BJ (cell line): ENCODE data around the gene ARMC2. TPM values are rescaled to one million over a fixed set of nuclear protein-coding genes. Genes with fewer than 3 reads are reported as not detected.

Experiments
- CTCF ChIA-PET: fragments of 350-600 bp; formaldehyde crosslinking; extraction: SDS; loops from one replicate; lab custom pipeline; 2021; ENCODE audit warnings: antibody characterized with exemption, inconsistent platforms; lab: Yijun Ruan, JAX
- POLR2A ChIA-PET: fragments of 300-600 bp; sonication (Branson Sonifier 250); formaldehyde crosslinking; extraction: SDS; loops from one replicate; lab custom pipeline; 2021; ENCODE audit warnings: antibody characterized with exemption; lab: Charles Lee
- DNase-seq: peaks from one replicate; pipeline ENCODE4 v3.0.0-alpha.2; 2011; ENCODE audit warnings: low read depth
- H3K27me3 ChIP-seq: 2 replicates; pipeline ENCODE4 v1.6.0; 2011; ENCODE audit warnings: low read length; ENCODE audit not compliant: control insufficient read depth, insufficient read depth
- H3K36me3 ChIP-seq: 2 replicates; pipeline ENCODE4 v1.5.1; 2011; ENCODE audit warnings: low read length; ENCODE audit not compliant: control insufficient read depth, insufficient read depth
- H3K4me3 ChIP-seq: 2 replicates; pipeline ENCODE4 v1.5.1; 2011; ENCODE audit warnings: low read depth, mild to moderate bottlenecking, control low read depth, low read length
- polyA plus RNA-seq: library from polyadenylated mRNA; depleted of rRNA; stranded (reverse); fragments of >200 nt; gene quantifications from 2 replicates; pipeline ENCODE4 v1.2.3, GENCODE V29; 2011
- TF ChIP-seq, protein P1 (sequence below): IDR thresholded peaks from 2 replicates; pipeline ENCODE4 v1.5.1; 2011; ENCODE audit warnings: low read depth, mild to moderate bottlenecking, control low read depth, inconsistent platforms, low read length, moderate library complexity; ENCODE audit not compliant: insufficient read depth

Gene ARMC2
- polyA plus RNA-seq, 1 experiment: 2.4 TPM

DNA sequence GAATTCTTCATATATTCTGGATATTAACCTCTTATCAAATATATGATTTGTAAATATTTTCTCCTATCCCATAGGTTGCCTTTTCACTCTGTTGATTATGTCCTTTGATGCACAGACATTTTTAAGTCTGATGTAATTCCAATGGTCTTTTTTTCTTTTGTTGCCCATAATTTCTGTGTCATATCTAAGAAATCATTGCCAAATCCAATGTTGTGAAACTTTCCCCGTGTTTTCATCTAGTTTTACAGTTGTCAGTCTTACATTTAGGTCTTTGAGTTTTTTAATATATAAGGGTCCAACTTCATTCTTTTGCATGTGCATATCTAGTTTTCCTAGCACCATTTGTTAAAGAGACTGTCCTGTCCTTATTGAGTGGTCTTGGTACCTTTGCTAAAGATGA, 134.9 kb downstream of the ARMC2 start:
- DNase-seq: no peak
- ChIA-PET POLR2A (no interaction called here), CTCF (no interaction called here)
- TF ChIP-seq, protein P1, sequence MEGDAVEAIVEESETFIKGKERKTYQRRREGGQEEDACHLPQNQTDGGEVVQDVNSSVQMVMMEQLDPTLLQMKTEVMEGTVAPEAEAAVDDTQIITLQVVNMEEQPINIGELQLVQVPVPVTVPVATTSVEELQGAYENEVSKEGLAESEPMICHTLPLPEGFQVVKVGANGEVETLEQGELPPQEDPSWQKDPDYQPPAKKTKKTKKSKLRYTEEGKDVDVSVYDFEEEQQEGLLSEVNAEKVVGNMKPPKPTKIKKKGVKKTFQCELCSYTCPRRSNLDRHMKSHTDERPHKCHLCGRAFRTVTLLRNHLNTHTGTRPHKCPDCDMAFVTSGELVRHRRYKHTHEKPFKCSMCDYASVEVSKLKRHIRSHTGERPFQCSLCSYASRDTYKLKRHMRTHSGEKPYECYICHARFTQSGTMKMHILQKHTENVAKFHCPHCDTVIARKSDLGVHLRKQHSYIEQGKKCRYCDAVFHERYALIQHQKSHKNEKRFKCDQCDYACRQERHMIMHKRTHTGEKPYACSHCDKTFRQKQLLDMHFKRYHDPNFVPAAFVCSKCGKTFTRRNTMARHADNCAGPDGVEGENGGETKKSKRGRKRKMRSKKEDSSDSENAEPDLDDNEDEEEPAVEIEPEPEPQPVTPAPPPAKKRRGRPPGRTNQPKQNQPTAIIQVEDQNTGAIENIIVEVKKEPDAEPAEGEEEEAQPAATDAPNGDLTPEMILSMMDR: no peak
- H3K36me3 ChIP-seq: peaks cover under 1% of the 10 kb centered on the region
- H3K4me3 ChIP-seq: no peak overlapping the region
- H3K27me3 ChIP-seq: no peaks in the 10 kb centered on the region

DNA sequence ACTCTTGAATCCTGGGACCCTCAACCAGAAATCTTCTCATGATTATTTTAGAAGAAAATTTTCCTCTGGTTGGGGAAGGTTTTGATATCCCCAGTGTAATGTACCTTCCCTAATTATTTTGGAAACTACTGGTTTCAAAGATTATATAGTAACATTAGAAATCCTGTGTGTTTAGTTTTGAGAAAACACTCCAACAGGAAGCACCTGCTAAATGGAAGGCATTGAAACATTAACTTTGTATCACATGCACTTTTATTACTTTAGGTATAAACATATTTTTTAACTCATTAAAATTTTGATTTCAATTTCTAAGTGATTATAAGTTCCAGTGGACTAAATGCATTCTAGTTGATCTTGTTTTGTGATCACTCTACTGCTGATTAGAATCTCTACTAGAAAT, 137.1 kb downstream of the ARMC2 start:
- Histone ChIP-seq H3K36me3 (peaks cover 7% of the 10 kb centered on the region), H3K4me3 (no peak overlapping the region), H3K27me3 (no peaks in the 10 kb centered on the region)
- no peak for DNase-seq
- ChIA-PET CTCF (interaction anchor here (1.8 kb wide), 1 partner anchor 15 kb away, joined by 8 read pairs; no protein-coding TSS in a partner anchor), POLR2A (interaction anchor here (0.6 kb wide), 1 partner anchor 62 kb away, joined by 5 read pairs; no protein-coding TSS in a partner anchor)
- TF ChIP-seq, protein P1: no peak

DNA sequence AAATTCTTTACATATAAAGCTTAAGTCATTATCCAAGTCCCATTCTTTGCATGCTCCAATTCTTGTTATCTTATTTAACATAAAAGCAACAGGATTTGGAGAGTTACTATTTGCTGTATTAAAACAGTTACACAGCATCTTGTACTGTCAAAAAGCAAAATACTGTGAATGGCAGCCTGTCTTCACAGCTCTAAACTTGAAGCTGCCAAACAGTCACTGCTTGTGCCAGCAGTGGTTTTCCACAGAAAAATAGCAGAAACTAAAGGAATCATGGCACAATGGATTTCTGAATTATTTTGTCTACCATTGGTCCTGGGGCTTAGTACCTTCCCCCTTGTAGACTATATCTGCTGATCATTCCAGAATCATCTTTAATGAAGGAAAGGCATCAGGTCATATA, 138.9 kb downstream of the ARMC2 start:
- no peaks in the 10 kb centered on the region for H3K27me3 ChIP-seq
- TF ChIP-seq, protein P1: no peak
- ChIA-PET POLR2A (no interaction called here), CTCF (interaction anchor here (0.8 to 1.8 kb wide), 5 partner anchors 13 to 201 kb away, joined by 3 to 8 read pairs (median 3); no protein-coding TSS in a partner anchor)
- no peak overlapping the region for H3K4me3 ChIP-seq
- peaks cover 9% of the 10 kb centered on the region for H3K36me3 ChIP-seq
- DNase-seq: no peak

DNA sequence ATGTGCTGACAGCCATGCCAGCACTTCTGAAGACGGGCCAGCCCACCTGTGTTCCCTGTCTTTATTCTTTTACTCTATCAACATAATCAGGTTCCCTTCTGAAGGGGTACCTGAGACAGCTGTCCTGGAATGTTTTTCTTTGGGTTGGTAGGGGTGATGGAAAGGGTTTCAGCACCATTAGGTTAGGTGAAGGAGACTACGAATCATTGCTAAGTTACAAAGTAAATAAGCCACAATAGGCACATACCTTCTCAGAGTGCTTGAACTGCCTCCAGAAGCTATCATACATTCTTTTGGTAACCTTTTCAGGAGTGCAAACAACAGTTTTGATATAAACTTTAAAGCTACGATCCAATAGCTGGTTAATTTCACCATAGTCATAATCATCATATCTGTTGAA, 140.1 kb downstream of the ARMC2 start:
- H3K36me3 ChIP-seq: peaks cover 9% of the 10 kb centered on the region

DNA sequence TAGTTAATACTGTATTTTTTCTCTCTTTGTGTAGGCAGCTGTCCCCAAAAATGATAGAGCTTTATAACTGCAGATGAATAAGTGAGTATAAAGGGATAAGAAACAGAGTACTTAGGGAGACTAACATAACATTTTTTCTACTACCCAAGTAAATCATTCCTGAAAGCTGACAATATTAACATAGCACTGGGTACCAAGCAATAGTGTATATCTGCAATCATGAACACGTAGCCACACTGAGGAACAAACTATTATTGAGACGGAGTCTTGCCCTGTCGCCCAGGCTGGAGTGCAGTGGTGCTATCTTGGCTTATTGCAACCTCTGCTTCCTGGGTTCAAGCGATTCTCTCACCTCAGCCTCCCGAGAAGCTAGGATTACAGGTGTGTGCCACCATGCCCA, 140.5 kb downstream of the ARMC2 start:
- POLR2A ChIA-PET: no interaction called here
- Histone ChIP-seq H3K4me3 (no peak overlapping the region), H3K27me3 (no peaks in the 10 kb centered on the region), H3K36me3 (peaks cover 10% of the 10 kb centered on the region)
- DNase-seq: no peak
- CTCF ChIA-PET: interaction anchor here (1.3 kb wide), 1 partner anchor 20 kb away, joined by 3 read pairs; no protein-coding TSS in a partner anchor
- TF ChIP-seq, protein P1: no peak

More for the DNA sequence above, 140.1 kb downstream of the ARMC2 start:
- no peak overlapping the region for H3K4me3 ChIP-seq
- H3K27me3 ChIP-seq: no peaks in the 10 kb centered on the region
- no peak for DNase-seq
- CTCF ChIA-PET: interaction anchor here (1.0 to 1.3 kb wide), 2 partner anchors 19 to 49 kb away, joined by 3 read pairs; no protein-coding TSS in a partner anchor
- TF ChIP-seq, protein P1: no peak
- POLR2A ChIA-PET: no interaction called here
